Type B pancreatic cell (in vitro differentiated cells): ENCODE measurements around the gene PDCD7. TPM values are rescaled to one million over a fixed set of nuclear protein-coding genes. Genes with fewer than 3 reads are reported as not detected.
A peak's percentile ranks its signal among the peaks of the same experiment; 100 is the strongest.

Source experiments
- DNase-seq: peaks from one replicate; pipeline ENCODE4 v3.0.0; 2021; ENCODE audit warnings: mixed read lengths; ENCODE audit not compliant: unreplicated experiment; ENCODE audit errors: extremely low spot score
- H3K27ac Mint-ChIP-seq: 2 replicates; pipeline ENCODE4 v1.8.0; 2021; ENCODE audit warnings: mild to moderate bottlenecking, mixed read lengths
- H3K27me3 Mint-ChIP-seq: 2 replicates; pipeline ENCODE4 v1.8.0; 2021; ENCODE audit warnings: mixed read lengths
- H3K36me3 Mint-ChIP-seq: 2 replicates; pipeline ENCODE4 v1.8.0; 2021; ENCODE audit warnings: mixed read lengths
- H3K4me1 Mint-ChIP-seq: one replicate; pipeline ENCODE4 v1.8.0; 2021; ENCODE audit warnings: mixed read lengths; ENCODE audit not compliant: unreplicated experiment
- H3K4me3 Mint-ChIP-seq: 2 replicates; pipeline ENCODE4 v1.8.0; 2021; ENCODE audit warnings: mild to moderate bottlenecking, mixed read lengths
- H3K9me3 Mint-ChIP-seq: 2 replicates; pipeline ENCODE4 v1.8.0; 2021; ENCODE audit warnings: mixed read lengths
- CTCF ChIP-seq: fragments of 200-600 bp; sonication (generic); conservative IDR thresholded peaks from 2 replicates; pipeline ENCODE4 v1.5.0; 2021; ENCODE audit warnings: antibody characterized with exemption, mild to moderate bottlenecking
- total RNA-seq: library from RNA; stranded (reverse); gene quantifications from 2 replicates; pipeline ENCODE4 v1.2.1, GENCODE V29; 2021; ENCODE audit warnings: low replicate concordance

PDCD7 gene
- total RNA-seq, 1 donor from 2014 or later, result 38.9 TPM

- H3K9me3 Mint-ChIP-seq, result no peaks in the 10 kb centered on the region
- no peak overlapping the region for H3K27ac Mint-ChIP-seq
- peaks cover 5% of the 10 kb centered on the region for H3K27me3 Mint-ChIP-seq
- H3K4me1 Mint-ChIP-seq, result peaks cover 20% of the 10 kb centered on the region
- no peak overlapping the region for H3K4me3 Mint-ChIP-seq
- H3K36me3 Mint-ChIP-seq, result no peaks in the 10 kb centered on the region
- no peak for TF ChIP-seq CTCF
- no peak for DNase-seq
These were observed 41.5 kb downstream of the PDCD7 start for GRCh38 chr15:65091946-65092770.

DNA sequence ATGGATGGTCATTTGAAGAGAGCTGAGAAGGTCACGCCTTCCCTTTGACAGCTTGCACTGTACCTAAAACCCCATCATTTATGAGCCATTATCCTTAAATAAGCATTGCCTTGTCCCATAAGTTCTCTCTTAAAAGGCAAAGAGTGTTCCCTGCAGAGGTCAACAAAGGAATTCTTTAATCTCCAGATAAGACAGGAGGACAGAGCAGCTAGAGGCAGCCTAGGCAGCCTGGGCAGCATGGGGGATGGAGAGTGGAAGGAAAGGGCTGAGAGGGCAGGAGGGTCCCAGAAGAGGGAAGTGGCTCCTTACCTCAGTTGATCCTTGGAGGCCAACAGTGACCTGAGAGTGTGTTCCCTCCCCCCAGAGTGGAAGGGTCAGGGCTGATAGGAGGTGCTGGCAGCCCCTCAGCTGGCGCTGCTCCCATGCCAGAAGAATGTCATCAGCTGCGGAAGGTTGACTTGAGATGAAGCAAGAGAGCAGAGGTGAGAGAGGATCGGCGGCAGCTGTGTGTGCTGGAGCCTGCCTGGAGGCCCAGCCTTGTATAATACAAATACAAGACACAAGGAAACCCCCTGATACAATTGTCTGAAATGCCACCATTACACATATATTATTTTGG lies 44.3 kb downstream of the PDCD7 start:
- no peaks in the 10 kb centered on the region for H3K36me3 Mint-ChIP-seq
- H3K4me3 Mint-ChIP-seq, result no peak overlapping the region
- no peaks in the 10 kb centered on the region for H3K9me3 Mint-ChIP-seq
- H3K4me1 Mint-ChIP-seq, result peaks cover 30% of the 10 kb centered on the region
- no peak for DNase-seq
- TF ChIP-seq CTCF, result no peak
- H3K27ac Mint-ChIP-seq, result peak overlapping the region; percentile 73
- peaks cover 22% of the 10 kb centered on the region for H3K27me3 Mint-ChIP-seq

GRCh38 chr15:65088643-65089021 lies 45.0 kb downstream of the PDCD7 start:
- no peak for TF ChIP-seq CTCF
- peaks cover 28% of the 10 kb centered on the region for H3K27me3 Mint-ChIP-seq
- no peak for DNase-seq
- H3K4me3 Mint-ChIP-seq, result no peak overlapping the region
- H3K27ac Mint-ChIP-seq, result peak overlapping the region; percentile 73
- H3K9me3 Mint-ChIP-seq, result no peaks in the 10 kb centered on the region
- H3K36me3 Mint-ChIP-seq, result no peaks in the 10 kb centered on the region
- H3K4me1 Mint-ChIP-seq, result peaks cover 37% of the 10 kb centered on the region

DNA sequence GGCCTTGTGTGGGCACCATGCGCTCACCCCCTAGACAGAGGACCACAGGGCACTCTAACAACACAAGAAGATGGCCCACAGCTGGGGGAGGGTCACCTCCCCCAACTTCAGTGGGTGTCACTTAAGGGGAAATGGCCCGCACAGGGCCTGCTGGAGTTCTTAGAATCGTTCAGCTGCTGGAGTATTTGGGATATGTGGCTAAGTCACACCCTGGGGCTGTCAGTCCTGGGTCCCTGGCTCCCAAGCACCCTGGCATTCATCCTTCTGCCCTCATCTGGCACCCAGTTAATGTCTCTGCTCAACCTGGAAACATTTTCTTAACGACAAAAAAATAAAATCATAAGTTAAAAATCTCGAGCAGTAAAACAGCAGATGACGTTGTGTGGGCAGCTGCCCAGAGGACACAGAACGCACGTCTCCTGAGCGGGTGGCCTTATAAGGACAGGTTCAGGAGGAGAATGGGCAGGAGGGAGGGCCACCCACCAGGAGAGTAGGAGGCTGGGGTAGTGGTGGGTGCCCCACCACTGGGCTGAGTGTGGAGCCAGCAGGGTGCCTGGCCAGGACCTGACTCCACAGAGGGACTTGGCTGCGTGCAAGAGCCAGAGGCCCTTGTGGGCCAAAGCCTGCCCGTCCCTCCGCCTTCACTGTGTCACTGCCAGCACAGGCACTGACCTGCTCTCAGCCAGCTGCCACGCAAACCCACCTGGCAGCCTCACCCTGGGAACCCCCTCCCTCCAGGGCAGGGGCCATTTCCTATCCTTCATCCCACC lies 45.5 kb downstream of the PDCD7 start:
- H3K4me3 Mint-ChIP-seq, result no peak overlapping the region
- H3K9me3 Mint-ChIP-seq, result no peaks in the 10 kb centered on the region
- peak overlapping the region; percentile 73 for H3K27ac Mint-ChIP-seq
- no peaks in the 10 kb centered on the region for H3K36me3 Mint-ChIP-seq
- peaks cover 30% of the 10 kb centered on the region for H3K27me3 Mint-ChIP-seq
- DNase-seq, result no peak
- H3K4me1 Mint-ChIP-seq, result peaks cover 43% of the 10 kb centered on the region
- no peak for TF ChIP-seq CTCF

GRCh38 chr15:65087411-65087810 lies 46.2 kb downstream of the PDCD7 start:
- H3K4me1 Mint-ChIP-seq, result peaks cover 50% of the 10 kb centered on the region
- TF ChIP-seq CTCF, result no peak
- peaks cover 36% of the 10 kb centered on the region for H3K27me3 Mint-ChIP-seq
- H3K4me3 Mint-ChIP-seq, result no peak overlapping the region
- H3K9me3 Mint-ChIP-seq, result no peaks in the 10 kb centered on the region
- H3K36me3 Mint-ChIP-seq, result no peaks in the 10 kb centered on the region
- no peak overlapping the region for H3K27ac Mint-ChIP-seq
- DNase-seq, result no peak
